Stomach (tissue), 9 donors: ENCODE data around the gene PCNT. TPM values are rescaled to one million over a fixed set of nuclear protein-coding genes. Genes with fewer than 3 reads are reported as not detected.

Experiments
- DNase-seq, 2 donors: peaks; one replicate each; pipeline versions ENCODE4 v3.0.0 to v3.0.0-alpha.2; 2013 to 2019
- H3K27ac ChIP-seq, 5 donors: fragments of 200-600 bp in 4 of 5; sonication (generic) in 4 of 5; one replicate each; pipeline ENCODE4 v1.5.1; 2013 to 2019; ENCODE audit warnings: mild to moderate bottlenecking in 1 of 5, moderate library complexity in 1 of 5
- H3K27me3 ChIP-seq, 3 donors: fragments of 200-600 bp; sonication (generic); one replicate each; pipeline ENCODE4 v1.5.1; 2017 to 2019; ENCODE audit warnings: mixed run types in 1 of 3
- H3K36me3 ChIP-seq, 4 donors: fragments of 200-600 bp; sonication (generic); 1 replicate in 3 of 4; 2 replicates in 1 of 4; pipeline ENCODE4 v1.5.1; 2016 to 2019
- H3K4me1 ChIP-seq, 4 donors: fragments of 200-600 bp; sonication (generic); one replicate each; pipeline ENCODE4 v1.5.1; 2016 to 2019
- H3K4me3 ChIP-seq, 4 donors: fragments of 200-600 bp; sonication (generic) in 3 of 4; one replicate each; pipeline ENCODE4 v1.5.1; 2016 to 2019; ENCODE audit warnings: mild to moderate bottlenecking in 1 of 4
- H3K9me3 ChIP-seq, 4 donors: fragments of 200-600 bp; sonication (generic); one replicate each; pipeline ENCODE4 v1.5.1; 2016 to 2019
- CTCF ChIP-seq, 7 experiments: fragments of 450-650 bp in 4 of 7; fragments of 200-600 bp in 3 of 7; sonication (generic) in 3 of 7; IDR thresholded peaks; one replicate each; pipeline ENCODE4 v1.5.1; 2016 to 2019; ENCODE audit warnings: antibody characterized with exemption in 7 of 7, control low read depth in 2 of 7, mild to moderate bottlenecking in 1 of 7
- EP300 ChIP-seq: sonication (generic); formaldehyde crosslinking; IDR thresholded peaks from one replicate; pipeline ENCODE4 v1.6.1; 2017; ENCODE audit warnings: antibody characterized with exemption
- POLR2A ChIP-seq, 4 donors: fragments of 450-650 bp; IDR thresholded peaks; one replicate each; pipeline ENCODE4 v1.6.1; 2016; ENCODE audit warnings: antibody characterized with exemption in 4 of 4, control low read depth in 2 of 4, mild to moderate bottlenecking in 1 of 4, moderate library complexity in 1 of 4
- POLR2AphosphoS5 ChIP-seq, 3 donors: sonication (generic); formaldehyde crosslinking; IDR thresholded peaks; one replicate each; pipeline ENCODE4 v1.6.1; 2016; ENCODE audit warnings: antibody characterized with exemption in 3 of 3
- WGBS, 5 donors: extraction: QIAGEN DNeasy Blood & Tissue Kit in 3 of 5; methylation state at CpG; one replicate each; pipeline versions ENCODE4 v1.1.5 to v1.1.7; 2013 to 2018; 5-methylcytosine and 5-hydroxymethylcytosine counted together
- intact Hi-C: fragments of 100-400 bp; cut with DNase I; formaldehyde crosslinking; loops from one replicate; pipeline ENCODE4 v1.15.1; 2023; ENCODE audit warnings: low total_unique reads
- polyA plus RNA-seq, 3 donors: library from polyadenylated mRNA; stranded (reverse); fragments of 200-250 nt; gene quantifications; one replicate each; pipeline ENCODE4 v1.2.3, GENCODE V29; 2013
- total RNA-seq, 5 donors: library from RNA; depleted of rRNA; stranded (reverse); fragments of >200 nt; gene quantifications; one replicate each; pipeline versions ENCODE4 v1.1.0 to v1.2.3, GENCODE V29; 2014 to 2016
- donor health status: healthy with polysubstance abuse.
- donor health status: Bipolar disorder and iron deficiency.
- donor health status: healthy.

Gene PCNT
- total and polyA plus RNA-seq, 8 donors, result 4.7 to 133 (median 38.4) TPM

DNA sequence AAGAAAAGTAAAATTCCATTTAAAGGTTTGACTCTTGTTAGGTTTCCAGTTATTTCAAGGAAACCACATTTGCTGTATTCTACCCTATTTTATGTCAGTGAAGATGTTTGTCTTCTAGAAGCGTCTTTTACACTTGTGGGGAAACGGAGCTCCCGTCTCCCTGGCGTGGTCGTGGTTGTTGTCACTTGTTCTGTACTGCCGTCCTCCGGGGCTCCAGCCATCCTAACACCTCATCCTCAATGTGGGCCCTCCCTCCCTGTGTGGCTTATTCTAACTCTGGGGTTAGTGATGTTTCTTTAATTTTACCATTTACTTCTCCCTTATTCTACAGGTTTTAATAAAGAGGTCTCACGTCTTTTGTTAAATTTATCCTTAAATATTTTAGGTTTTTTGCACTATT is 82.0 kb downstream of the PCNT start:
- Histone ChIP-seq H3K27ac (no peak overlapping the region), H3K9me3 (no peaks in the 10 kb centered on the region), H3K27me3 (no peaks in the 10 kb centered on the region), H3K4me3 (no peak overlapping the region), H3K36me3 (peaks cover 27 to 70% (median 60%) of the 10 kb centered on the region in 4 donors), H3K4me1 (no peaks in the 10 kb centered on the region)
- intact Hi-C loops, result no loop called here
- DNase-seq, result no peak
- 87 to 90% (median 89%) methylated on average over 8 of the region's 8 CpGs for WGBS, 5 donors
- TF ChIP-seq CTCF (IDR thresholded peaks at IDR 0.05) (no peak), POLR2A (IDR thresholded peaks at IDR 0.05) (no peak), EP300 (no peak), POLR2AphosphoS5 (IDR thresholded peaks at IDR 0.05) (no peak)

- Histone ChIP-seq H3K9me3 (no peaks in the 10 kb centered on the region), H3K27ac (no peak overlapping the region), H3K4me1 (no peaks in the 10 kb centered on the region), H3K4me3 (no peak overlapping the region), H3K36me3 (peaks cover 14 to 72% (median 56%) of the 10 kb centered on the region in 4 donors), H3K27me3 (no peaks in the 10 kb centered on the region)
- TF ChIP-seq POLR2AphosphoS5 (IDR thresholded peaks at IDR 0.05) (no peak), EP300 (no peak), POLR2A (IDR thresholded peaks at IDR 0.05) (no peak), CTCF (IDR thresholded peaks at IDR 0.05) (no peak)
- DNase-seq, result no peak
- 91 to 95% (median 94%) methylated on average over 32 of the region's 32 CpGs for WGBS, 5 donors
- intact Hi-C loops, result no loop called here
Measured at GRCh38 chr21:46409641-46410406, 85.9 kb downstream of the PCNT start.

DNA sequence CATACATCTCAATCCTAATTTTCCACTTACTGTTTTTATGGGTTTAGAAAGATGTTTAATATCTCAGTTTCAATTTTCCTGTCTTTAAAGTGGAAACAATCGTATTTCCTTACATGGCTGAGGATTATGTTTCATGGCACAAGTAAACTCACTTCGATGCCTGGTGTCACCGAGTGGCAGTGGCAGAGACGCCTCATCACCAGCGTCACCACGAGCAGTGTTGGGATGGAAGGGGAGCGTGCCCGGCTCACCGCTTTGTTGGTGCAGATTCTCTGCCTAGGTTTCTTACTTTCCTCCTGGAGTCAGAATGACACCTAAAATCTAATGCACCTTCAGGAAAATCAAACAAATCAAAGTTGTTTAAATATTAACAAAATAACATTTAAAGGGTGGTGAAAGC is 86.6 kb downstream of the PCNT start:
- H3K27ac ChIP-seq, result no peak overlapping the region
- whole genome bisulfite sequencing, 5 donors, result 96 to 98% (median 96%) methylated on average over 9 of the region's 9 CpGs
- peaks cover 14 to 72% (median 54%) of the 10 kb centered on the region in 4 donors for H3K36me3 ChIP-seq
- H3K4me3 ChIP-seq, result no peak overlapping the region
- DNase-seq, result no peak
- intact Hi-C loops, result no loop called here
- no peaks in the 10 kb centered on the region for H3K4me1 ChIP-seq
- TF ChIP-seq POLR2A (IDR thresholded peaks at IDR 0.05) (no peak), POLR2AphosphoS5 (IDR thresholded peaks at IDR 0.05) (no peak), EP300 (no peak), CTCF (IDR thresholded peaks at IDR 0.05) (no peak)
- no peaks in the 10 kb centered on the region for H3K9me3 ChIP-seq
- H3K27me3 ChIP-seq, result no peaks in the 10 kb centered on the region

DNA sequence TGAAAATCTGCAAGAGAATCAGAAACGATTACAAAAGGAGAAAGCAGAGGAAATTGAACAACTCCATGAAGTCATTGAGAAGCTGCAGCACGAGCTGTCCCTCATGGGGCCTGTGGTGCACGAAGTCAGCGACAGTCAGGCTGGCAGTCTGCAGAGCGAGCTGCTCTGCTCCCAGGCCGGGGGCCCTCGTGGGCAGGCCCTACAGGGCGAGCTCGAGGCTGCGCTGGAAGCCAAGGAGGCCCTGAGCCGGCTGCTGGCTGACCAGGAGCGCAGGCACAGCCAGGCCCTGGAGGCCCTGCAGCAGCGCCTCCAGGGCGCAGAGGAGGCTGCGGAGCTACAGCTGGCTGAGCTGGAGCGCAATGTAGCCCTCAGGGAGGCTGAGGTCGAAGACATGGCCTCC is 87.3 kb downstream of the PCNT start:
- H3K27me3 ChIP-seq, result no peaks in the 10 kb centered on the region
- intact Hi-C loops, result no loop called here
- H3K36me3 ChIP-seq, result peaks cover 19 to 79% (median 59%) of the 10 kb centered on the region in 4 donors
- no peak for DNase-seq
- H3K9me3 ChIP-seq, result no peaks in the 10 kb centered on the region
- no peak for TF ChIP-seq POLR2AphosphoS5 (IDR thresholded peaks at IDR 0.05)
- no peak for TF ChIP-seq CTCF (IDR thresholded peaks at IDR 0.05)
- TF ChIP-seq POLR2A (IDR thresholded peaks at IDR 0.05), result no peak
- TF ChIP-seq EP300, result no peak
- no peak overlapping the region for H3K27ac ChIP-seq
- no peaks in the 10 kb centered on the region for H3K4me1 ChIP-seq
- no peak overlapping the region for H3K4me3 ChIP-seq
- WGBS, 5 donors, result 86 to 97% (median 94%) methylated on average over 10 to 17 of the region's 17 CpGs
